Cardiac muscle cell (in vitro differentiated cells and primary cell): Measurements from ENCODE around the gene LRBA. TPM values are rescaled to one million over a fixed set of nuclear protein-coding genes. Genes with fewer than 3 reads are reported as not detected.
A peak's percentile ranks its signal among the peaks of the same experiment; 100 is the strongest.

Source experiments
- DNase-seq, 2 donors: peaks; one replicate each; pipeline versions ENCODE4 v3.0.0 to v3.0.0-alpha.2; 2010 to 2017; ENCODE audit warnings: low read depth in 1 of 2, low spot score in 1 of 2
- H3K27ac ChIP-seq: fragments of 200-600 bp; sonication (generic); 2 replicates; pipeline ENCODE4 v1.5.1; 2016
- H3K27me3 ChIP-seq: fragments of 200-600 bp; sonication (generic); 2 replicates; pipeline ENCODE4 v1.6.0; 2016; ENCODE audit warnings: control low read depth
- H3K36me3 ChIP-seq: fragments of 200-600 bp; sonication (generic); 2 replicates; pipeline ENCODE4 v1.5.1; 2016; ENCODE audit warnings: control low read depth
- H3K4me1 ChIP-seq: fragments of 200-600 bp; sonication (generic); 2 replicates; pipeline ENCODE4 v1.8.1; 2017; ENCODE audit warnings: low read depth, mild to moderate bottlenecking, mixed run types
- H3K4me3 ChIP-seq: fragments of 200-600 bp; sonication (generic); 2 replicates; pipeline ENCODE4 v1.5.1; 2016; ENCODE audit warnings: mild to moderate bottlenecking
- H3K9me3 ChIP-seq: fragments of 200-600 bp; sonication (generic); 2 replicates; pipeline ENCODE4 v1.5.1; 2017; ENCODE audit warnings: low read depth, mild to moderate bottlenecking, control low read depth
- CTCF ChIP-seq: IDR thresholded peaks from 2 replicates; pipeline ENCODE4 v1.5.1; 2012; ENCODE audit warnings: low read depth, mild to moderate bottlenecking, low read length
- polyA plus RNA-seq: library from polyadenylated mRNA; unstranded; fragments of >200 nt; fragmentation: Nextera tagmentation; extraction: Ambion mirVana; gene quantifications from 2 replicates; pipeline ENCODE4 v1.2.1, GENCODE V29; 2016
- total RNA-seq: library from RNA; depleted of rRNA; stranded (reverse); fragments of >200 nt; gene quantifications from 2 replicates; pipeline ENCODE4 v1.2.3, GENCODE V29; 2016

Gene LRBA
- total and polyA plus RNA-seq, 2 experiments from 2014 or later, result 17.7 to 58.8 TPM

GRCh38 chr4:151013944-151014343, 1.1 kb downstream of the LRBA start:
- no peak for DNase-seq
- TF ChIP-seq CTCF, result no peak
- no peaks in the 10 kb centered on the region for H3K27me3 ChIP-seq

GRCh38 chr4:151013491-151013890, 1.6 kb downstream of the LRBA start:
- Histone ChIP-seq H3K27ac (no peak overlapping the region), H3K4me3 (peak overlapping the region; percentile 99), H3K27me3 (no peaks in the 10 kb centered on the region), H3K9me3 (no peaks in the 10 kb centered on the region), H3K36me3 (no peaks in the 10 kb centered on the region), H3K4me1 (peaks cover 15% of the 10 kb centered on the region)
- DNase-seq, result no peak
- TF ChIP-seq CTCF, result no peak

More at GRCh38 chr4:151013944-151014343, 1.1 kb downstream of the LRBA start:
- H3K27ac ChIP-seq, result no peak overlapping the region
- H3K9me3 ChIP-seq, result no peaks in the 10 kb centered on the region
- peak overlapping the region; percentile 99 for H3K4me3 ChIP-seq
- peaks cover 15% of the 10 kb centered on the region for H3K4me1 ChIP-seq
- no peaks in the 10 kb centered on the region for H3K36me3 ChIP-seq

GRCh38 chr4:151012820-151013219, 2.3 kb downstream of the LRBA start:
- no peaks in the 10 kb centered on the region for H3K9me3 ChIP-seq
- H3K36me3 ChIP-seq, result no peaks in the 10 kb centered on the region
- no peak for DNase-seq
- H3K27me3 ChIP-seq, result no peaks in the 10 kb centered on the region
- TF ChIP-seq CTCF, result no peak
- H3K27ac ChIP-seq, result no peak overlapping the region
- H3K4me3 ChIP-seq, result peak overlapping the region; percentile 99
- H3K4me1 ChIP-seq, result peaks cover 15% of the 10 kb centered on the region

- Histone ChIP-seq H3K4me1 (peaks cover 15% of the 10 kb centered on the region), H3K27me3 (no peaks in the 10 kb centered on the region), H3K36me3 (no peaks in the 10 kb centered on the region), H3K4me3 (peak overlapping the region; percentile 99), H3K9me3 (no peaks in the 10 kb centered on the region), H3K27ac (no peak overlapping the region)
- TF ChIP-seq CTCF, result no peak
- DNase-seq, result no peak
Measured at GRCh38 chr4:151012376-151012775, 2.7 kb downstream of the LRBA start.

GRCh38 chr4:151004222-151004621, 10.9 kb downstream of the LRBA start:
- H3K4me3 ChIP-seq, result no peak overlapping the region
- H3K9me3 ChIP-seq, result no peaks in the 10 kb centered on the region
- no peaks in the 10 kb centered on the region for H3K27me3 ChIP-seq
- no peak overlapping the region for H3K27ac ChIP-seq
- no peaks in the 10 kb centered on the region for H3K36me3 ChIP-seq
- DNase-seq, result peak in 1 of 2 donors; percentile 54
- H3K4me1 ChIP-seq, result no peaks in the 10 kb centered on the region
- no peak for TF ChIP-seq CTCF
